NCI-H2227 (cell line): ENCODE results near the gene HES2.
A peak's percentile ranks its signal among the peaks of the same experiment; 100 is the strongest.
"Not testable (repeated sequence)": the region's sequence is repeated elsewhere in the genome, so short reads cannot be mapped to it uniquely, and the experiment has no call there.

Source experiments
- DNase-seq: peaks from one replicate; lab custom pipeline; 2025; ENCODE audit not compliant: unreplicated experiment; lab: John Stamatoyannopoulos, UW

HES2 gene

GRCh38 chr1:6419804-6420453 lies at the start of gene HES2:
Gene HES2, minus strand, starts transcription at chr1:6419919. Its CDS starts 99 bp downstream, at chr1:6419820.
- peak; percentile 67 for DNase-seq

GRCh38 chr1:6468729-6469461 lies 49.2 kb upstream of the HES2 start:
- no peak for DNase-seq

- no peak for DNase-seq
These were observed 48.3 kb upstream of the HES2 start for GRCh38 chr1:6467744-6468688.

- no peak for DNase-seq
These were observed 47.5 kb upstream of the HES2 start for GRCh38 chr1:6467224-6467623.

GRCh38 chr1:6466751-6467150 lies 47.0 kb upstream of the HES2 start:
- DNase-seq: no peak

- DNase-seq: no peak
These were observed 46.3 kb upstream of the HES2 start, which contains the start of gene TNFRSF25 for GRCh38 chr1:6466023-6466422. Gene TNFRSF25, minus strand, starts transcription at chr1:6466173. Its CDS starts 66 bp downstream, at chr1:6466107.

- no peak for DNase-seq
These were observed 45.8 kb upstream of the HES2 start for GRCh38 chr1:6465461-6466005.

GRCh38 chr1:6464915-6465314 lies 45.2 kb upstream of the HES2 start:
- DNase-seq: no peak

- DNase-seq: no peak
These were observed 44.8 kb upstream of the HES2 start for GRCh38 chr1:6464514-6464836.

- DNase-seq: no peak
These were observed 43.3 kb upstream of the HES2 start for GRCh38 chr1:6463120-6463412.

GRCh38 chr1:6462412-6463119 lies 42.8 kb upstream of the HES2 start:
- DNase-seq: no peak

- no peak for DNase-seq
These were observed 42.1 kb upstream of the HES2 start for GRCh38 chr1:6461538-6462411.

GRCh38 chr1:6461051-6461530 lies 41.4 kb upstream of the HES2 start:
- DNase-seq: no peak

GRCh38 chr1:6460301-6461050 lies 40.8 kb upstream of the HES2 start:
- DNase-seq: no peak

GRCh38 chr1:6459850-6460265 lies 40.1 kb upstream of the HES2 start:
- DNase-seq: no peak

GRCh38 chr1:6456800-6457466 lies 37.2 kb upstream of the HES2 start:
- DNase-seq: no peak

- not testable (repeated sequence) for DNase-seq
These were observed 36.2 kb upstream of the HES2 start for GRCh38 chr1:6455752-6456520.
